Liver (tissue), 9 donors: Measurements from ENCODE around the gene PGAM5. TPM values are rescaled to one million over a fixed set of nuclear protein-coding genes. Genes with fewer than 3 reads are reported as not detected.

Experiments
- DNase-seq: peaks from one replicate; pipeline ENCODE4 v3.0.0-alpha.2; 2017; ENCODE audit warnings: low spot score
- H3K27ac ChIP-seq, 2 donors: one replicate each; pipeline ENCODE4 v1.7.0; 2013; ENCODE audit warnings: inconsistent platforms in 2 of 2, low read length in 2 of 2, control low read depth in 1 of 2, low read depth in 1 of 2, mild to moderate bottlenecking in 1 of 2
- H3K27me3 ChIP-seq, 4 donors: one replicate each; pipeline versions ENCODE4 v1.6.1 to v1.7.0; 2013; ENCODE audit warnings: low read length in 3 of 4, inconsistent platforms in 1 of 4, mild to moderate bottlenecking in 1 of 4, moderate library complexity in 1 of 4; ENCODE audit not compliant: control insufficient read depth in 4 of 4, insufficient read depth in 4 of 4
- H3K36me3 ChIP-seq, 4 donors: one replicate each; pipeline versions ENCODE4 v1.6.1 to v1.7.0; 2013; ENCODE audit warnings: low read length in 3 of 4, mild to moderate bottlenecking in 3 of 4, low read depth in 1 of 4, moderate library complexity in 1 of 4; ENCODE audit not compliant: control insufficient read depth in 4 of 4, insufficient read depth in 3 of 4
- H3K4me1 ChIP-seq, 4 donors: one replicate each; pipeline versions ENCODE4 v1.6.1 to v1.7.0; 2013; ENCODE audit warnings: low read length in 3 of 4, mild to moderate bottlenecking in 3 of 4, moderate library complexity in 1 of 4; ENCODE audit not compliant: control insufficient read depth in 4 of 4, insufficient read depth in 4 of 4
- H3K4me3 ChIP-seq, 3 donors: one replicate each; pipeline versions ENCODE4 v1.6.1 to v1.7.0; 2013; ENCODE audit warnings: low read length in 3 of 3, control low read depth in 1 of 3, low read depth in 1 of 3, mild to moderate bottlenecking in 1 of 3
- H3K9ac ChIP-seq, 2 donors: one replicate each; pipeline ENCODE4 v1.7.0; 2013; ENCODE audit warnings: low read length in 2 of 2, mild to moderate bottlenecking in 2 of 2, moderate library complexity in 2 of 2, control low read depth in 1 of 2, low read depth in 1 of 2
- H3K9me3 ChIP-seq, 4 donors: one replicate each; pipeline versions ENCODE4 v1.6.1 to v1.7.0; 2013; ENCODE audit warnings: low read length in 3 of 4; ENCODE audit not compliant: control insufficient read depth in 4 of 4
- EGR1 ChIP-seq, 2 donors: IDR thresholded peaks; 2 replicates each; pipeline ENCODE4 v1.6.1; 2016 to 2018; ENCODE audit warnings: antibody characterized with exemption in 2 of 2, low read depth in 2 of 2
- FOXA1 ChIP-seq: IDR thresholded peaks from 2 replicates; pipeline ENCODE4 v1.6.1; 2016; ENCODE audit warnings: antibody characterized with exemption
- FOXA2 ChIP-seq: IDR thresholded peaks from 2 replicates; pipeline ENCODE4 v1.6.1; 2016; ENCODE audit warnings: antibody characterized with exemption
- GABPA ChIP-seq, 2 donors: IDR thresholded peaks in 1 of 2; conservative IDR thresholded peaks in 1 of 2; 2 replicates each; pipeline ENCODE4 v1.6.1; 2016; ENCODE audit warnings: antibody characterized with exemption in 2 of 2, mild to moderate bottlenecking in 1 of 2, moderate library complexity in 1 of 2
- HNF4G ChIP-seq: IDR thresholded peaks from 2 replicates; pipeline ENCODE4 v1.6.1; 2016; ENCODE audit warnings: antibody characterized with exemption
- MAX ChIP-seq: IDR thresholded peaks from 2 replicates; pipeline ENCODE4 v1.6.1; 2016; ENCODE audit warnings: antibody characterized with exemption
- NR2F2 ChIP-seq: IDR thresholded peaks from 2 replicates; pipeline ENCODE4 v1.6.1; 2016; ENCODE audit warnings: antibody characterized with exemption
- RAD21 ChIP-seq, 2 donors: IDR thresholded peaks; 2 replicates each; pipeline ENCODE4 v1.6.1; 2016; ENCODE audit warnings: antibody characterized with exemption in 2 of 2, mild to moderate bottlenecking in 2 of 2
- RXRA ChIP-seq, 2 donors: IDR thresholded peaks; 2 replicates each; pipeline ENCODE4 v1.6.1; 2017 to 2018; ENCODE audit warnings: antibody characterized with exemption in 2 of 2, mild to moderate bottlenecking in 1 of 2
- SP1 ChIP-seq: IDR thresholded peaks from 2 replicates; pipeline ENCODE4 v1.6.1; 2018; ENCODE audit warnings: antibody characterized with exemption, mild to moderate bottlenecking
- TAF1 ChIP-seq: conservative IDR thresholded peaks from 2 replicates; pipeline ENCODE4 v1.6.1; 2016; ENCODE audit warnings: antibody characterized with exemption, mild to moderate bottlenecking
- YY1 ChIP-seq: IDR thresholded peaks from 2 replicates; pipeline ENCODE4 v1.6.1; 2016; ENCODE audit warnings: antibody characterized with exemption, mild to moderate bottlenecking
- ZBTB33 ChIP-seq: IDR thresholded peaks from 2 replicates; pipeline ENCODE4 v1.6.1; 2016; ENCODE audit warnings: antibody characterized with exemption
- WGBS: extraction: QIAGEN DNeasy Blood & Tissue Kit; methylation state at CpG from one replicate; pipeline ENCODE4 v1.1.7; 2013; 5-methylcytosine and 5-hydroxymethylcytosine counted together
- polyA plus RNA-seq, 2 donors: library from polyadenylated mRNA; stranded (reverse) in 1 of 2; unstranded in 1 of 2; fragments of 200-250 nt in 1 of 2; fragments of >200 nt in 1 of 2; fragmentation: Nextera tagmentation in 1 of 2; extraction: Ambion mirVana in 1 of 2; gene quantifications; one replicate each; pipeline versions ENCODE4 v1.2.1 to v1.2.3, GENCODE V29; 2013 to 2015
- total RNA-seq, 2 donors: library from RNA; depleted of rRNA; stranded (reverse); fragments of >200 nt; gene quantifications; one replicate each; pipeline ENCODE4 v1.2.3, GENCODE V29; 2014
- TF ChIP-seq, protein P1 (sequence below): IDR thresholded peaks from 2 replicates; pipeline ENCODE4 v1.6.1; 2016; ENCODE audit warnings: antibody characterized with exemption, mild to moderate bottlenecking
- donor health status: healthy.
- donor health status: healthy.
- donor health status: healthy.
- donor health status: healthy.
- donor health status: healthy.

The PGAM5 gene
- total RNA-seq (10 to 100 TPM; 19.0 to 34.0 TPM), polyA plus RNA-seq (10 to 100 TPM in 1 of 2 donors, 1 to 10 TPM in 1; 6.3 to 25.4 TPM)

GRCh38 chr12:132710405-132711079, at the start of gene PGAM5:
TSS of gene PGAM5 (plus strand) at chr12:132710842. CDS start at chr12:132710877, 35 bp downstream.
- H3K4me1 ChIP-seq, result peaks cover 0 to 15% (median 12%) of the 10 kb centered on the region in 4 donors
- under 1% methylated on average over 94 of the region's 94 CpGs for WGBS

GRCh38 chr12:132660996-132661395, 49.6 kb upstream of the PGAM5 start:
- Histone ChIP-seq H3K4me3 (no peak overlapping the region), H3K27ac (no peak overlapping the region), H3K9ac (no peak overlapping the region), H3K36me3 (peaks cover 11 to 90% (median 58%) of the 10 kb centered on the region in 4 donors), H3K4me1 (no peaks in the 10 kb centered on the region), H3K9me3 (no peaks in the 10 kb centered on the region), H3K27me3 (no peaks in the 10 kb centered on the region)
- 92% methylated on average over 11 of the region's 11 CpGs for WGBS
- no peak for DNase-seq
- TF ChIP-seq, protein P1, sequence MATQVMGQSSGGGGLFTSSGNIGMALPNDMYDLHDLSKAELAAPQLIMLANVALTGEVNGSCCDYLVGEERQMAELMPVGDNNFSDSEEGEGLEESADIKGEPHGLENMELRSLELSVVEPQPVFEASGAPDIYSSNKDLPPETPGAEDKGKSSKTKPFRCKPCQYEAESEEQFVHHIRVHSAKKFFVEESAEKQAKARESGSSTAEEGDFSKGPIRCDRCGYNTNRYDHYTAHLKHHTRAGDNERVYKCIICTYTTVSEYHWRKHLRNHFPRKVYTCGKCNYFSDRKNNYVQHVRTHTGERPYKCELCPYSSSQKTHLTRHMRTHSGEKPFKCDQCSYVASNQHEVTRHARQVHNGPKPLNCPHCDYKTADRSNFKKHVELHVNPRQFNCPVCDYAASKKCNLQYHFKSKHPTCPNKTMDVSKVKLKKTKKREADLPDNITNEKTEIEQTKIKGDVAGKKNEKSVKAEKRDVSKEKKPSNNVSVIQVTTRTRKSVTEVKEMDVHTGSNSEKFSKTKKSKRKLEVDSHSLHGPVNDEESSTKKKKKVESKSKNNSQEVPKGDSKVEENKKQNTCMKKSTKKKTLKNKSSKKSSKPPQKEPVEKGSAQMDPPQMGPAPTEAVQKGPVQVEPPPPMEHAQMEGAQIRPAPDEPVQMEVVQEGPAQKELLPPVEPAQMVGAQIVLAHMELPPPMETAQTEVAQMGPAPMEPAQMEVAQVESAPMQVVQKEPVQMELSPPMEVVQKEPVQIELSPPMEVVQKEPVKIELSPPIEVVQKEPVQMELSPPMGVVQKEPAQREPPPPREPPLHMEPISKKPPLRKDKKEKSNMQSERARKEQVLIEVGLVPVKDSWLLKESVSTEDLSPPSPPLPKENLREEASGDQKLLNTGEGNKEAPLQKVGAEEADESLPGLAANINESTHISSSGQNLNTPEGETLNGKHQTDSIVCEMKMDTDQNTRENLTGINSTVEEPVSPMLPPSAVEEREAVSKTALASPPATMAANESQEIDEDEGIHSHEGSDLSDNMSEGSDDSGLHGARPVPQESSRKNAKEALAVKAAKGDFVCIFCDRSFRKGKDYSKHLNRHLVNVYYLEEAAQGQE, result no peak
- TF ChIP-seq ZBTB33 (no peak), MAX (no peak), GABPA (IDR thresholded peaks at IDR 0.05 in 1 of 2, conservative IDR thresholded peaks at IDR 0.05 in 1 of 2) (no peak), NR2F2 (no peak), SP1 (no peak), RXRA (IDR thresholded peaks at IDR 0.05) (no peak), HNF4G (no peak), TAF1 (no peak), FOXA2 (no peak)

More at GRCh38 chr12:132710405-132711079, at the start of gene PGAM5:
- peak; percentile 63 for TF ChIP-seq MAX
- peak in 1 of 2 donors; percentile 43 for TF ChIP-seq EGR1 (IDR thresholded peaks at IDR 0.05; ENCODE audit: low read depth in 2 of 2)
- TF ChIP-seq RAD21 (IDR thresholded peaks at IDR 0.05), result no peak
- peak; percentile 18 for TF ChIP-seq SP1
- peak; percentile 55 to 87 for TF ChIP-seq GABPA (IDR thresholded peaks at IDR 0.05 in 1 of 2, conservative IDR thresholded peaks at IDR 0.05 in 1 of 2)
- no peak for TF ChIP-seq FOXA1
- peak; percentile 31 for TF ChIP-seq ZBTB33
- TF ChIP-seq, protein P1, result peak; percentile 60
- no peak for TF ChIP-seq NR2F2
- TF ChIP-seq YY1, result peak; percentile 65
- no peaks in the 10 kb centered on the region for H3K9me3 ChIP-seq
- peak within 1 kb of the TSS; percentile 77 to 97 (median 85) for H3K4me3 ChIP-seq
- peak within 1 kb of the TSS; percentile 49 to 94 for H3K9ac ChIP-seq
- DNase-seq, result peak; percentile 83
- peak within 1 kb of the TSS; percentile 92 to 93 for H3K27ac ChIP-seq
- H3K27me3 ChIP-seq, result no peaks in the 10 kb centered on the region
- peaks cover 0 to 5% (median 3%) of the 10 kb centered on the region in 4 donors for H3K36me3 ChIP-seq
